A549 (cell line): Measurements from ENCODE around the gene SALL4.

Experiments
- CTCF ChIP-seq: fragments of >200 bp; sonication (Bioruptor Twin); formaldehyde crosslinking; IDR thresholded peaks from 3 replicates; pipeline ENCODE4 v1.5.1; 2016
- MYC ChIP-seq: IDR thresholded peaks from 2 replicates; pipeline ENCODE4 v1.6.1; 2012; ENCODE audit warnings: mild to moderate bottlenecking, inconsistent platforms, low read length, improper control_type of control experiment, borderline replicate concordance
- POLR2A ChIP-seq: IDR thresholded peaks from 2 replicates; pipeline ENCODE4 v1.6.1; 2012; ENCODE audit warnings: mild to moderate bottlenecking, low read length

DNA sequence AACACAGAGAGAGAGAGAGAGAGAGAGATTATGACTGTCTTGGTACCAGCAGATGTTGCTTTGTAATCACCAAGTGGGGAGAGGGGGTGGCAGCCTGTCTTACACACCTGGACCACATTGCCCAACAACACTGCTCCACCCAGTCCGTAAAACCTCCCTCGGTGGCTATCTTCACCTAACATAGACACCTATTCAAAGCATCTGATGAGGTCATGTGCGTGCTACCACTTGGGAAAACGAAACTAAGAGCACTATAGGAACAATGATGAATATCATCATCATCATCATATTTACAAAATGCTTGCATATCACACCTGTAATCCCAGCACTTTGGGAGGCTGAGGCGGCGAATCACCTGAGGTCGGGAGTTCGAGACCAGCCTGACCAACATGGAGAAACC, 24.1 kb upstream of the SALL4 start:
- TF ChIP-seq CTCF (no peak), MYC (no peak), POLR2A (no peak)
